GM19023 (cell line): Measurements from ENCODE around the gene ZNF248.

Experiments used
- ATAC-seq: cut with Tn5 transposase; IDR thresholded peaks from one replicate; pipeline ENCODE4 v1.9.1; 2021; ENCODE audit warnings: mild to moderate bottlenecking, moderate library complexity; ENCODE audit not compliant: unreplicated experiment

ZNF248 gene

GRCh38 chr10:37826806-37827205 lies 30.6 kb downstream of the ZNF248 start:
- no peak for ATAC-seq

GRCh38 chr10:37821237-37821636 lies 36.2 kb downstream of the ZNF248 start:
- ATAC-seq, result no peak

GRCh38 chr10:37819797-37820196 lies 37.6 kb downstream of the ZNF248 start:
- no peak for ATAC-seq

- no peak for ATAC-seq
Measured at GRCh38 chr10:37816290-37816689, 41.1 kb downstream of the ZNF248 start.

- ATAC-seq, result no peak
Measured at GRCh38 chr10:37813763-37814162, 43.6 kb downstream of the ZNF248 start.

- no peak for ATAC-seq
Measured at GRCh38 chr10:37812290-37812689, 45.1 kb downstream of the ZNF248 start.

GRCh38 chr10:37803269-37803668 lies 54.1 kb downstream of the ZNF248 start:
- no peak for ATAC-seq

GRCh38 chr10:37801557-37801956 lies 55.9 kb downstream of the ZNF248 start:
- ATAC-seq, result no peak

GRCh38 chr10:37794305-37794976 lies 63.0 kb downstream of the ZNF248 start:
- no peak for ATAC-seq

GRCh38 chr10:37789590-37789989 lies 67.8 kb downstream of the ZNF248 start:
- ATAC-seq, result no peak

GRCh38 chr10:37784678-37785077 lies 72.7 kb downstream of the ZNF248 start:
- ATAC-seq, result no peak

- ATAC-seq, result no peak
Measured at GRCh38 chr10:37780536-37780935, 76.9 kb downstream of the ZNF248 start.

- no peak for ATAC-seq
Measured at GRCh38 chr10:37777056-37777455, 80.4 kb downstream of the ZNF248 start.

GRCh38 chr10:37775612-37776011 lies 81.8 kb downstream of the ZNF248 start:
- no peak for ATAC-seq

GRCh38 chr10:37774351-37774750 lies 83.1 kb downstream of the ZNF248 start:
- no peak for ATAC-seq

GRCh38 chr10:37765216-37765615 lies 92.2 kb downstream of the ZNF248 start:
- no peak for ATAC-seq

- no peak for ATAC-seq
Measured at GRCh38 chr10:37763132-37763531, 94.3 kb downstream of the ZNF248 start.

- ATAC-seq, result no peak
Measured at GRCh38 chr10:37762287-37762686, 95.1 kb downstream of the ZNF248 start.

GRCh38 chr10:37760817-37761216 lies 96.6 kb downstream of the ZNF248 start:
- no peak for ATAC-seq

- no peak for ATAC-seq
Measured at GRCh38 chr10:37758074-37758473, 99.3 kb downstream of the ZNF248 start.

- peak; percentile 57 for ATAC-seq
Measured at GRCh38 chr10:37754538-37755323, 102.7 kb downstream of the ZNF248 start.

GRCh38 chr10:37752334-37752875 lies 105.0 kb downstream of the ZNF248 start:
- no peak for ATAC-seq
